Duodenal mucosa (tissue), 2 donors: ENCODE measurements around the gene ANXA4.
"Not testable (repeated sequence)": the region's sequence is repeated elsewhere in the genome, so short reads cannot be mapped to it uniquely, and the experiment has no call there.

ENCODE experiments used
- H3K27ac ChIP-seq: one replicate; pipeline ENCODE4 v1.7.0; 2013; ENCODE audit warnings: low read depth, low read length
- H3K27me3 ChIP-seq, 2 donors: one replicate each; pipeline ENCODE4 v1.7.0; 2013; ENCODE audit warnings: low read length in 2 of 2, control low read depth in 1 of 2; ENCODE audit not compliant: insufficient read depth in 2 of 2, control insufficient read depth in 1 of 2
- H3K36me3 ChIP-seq, 2 donors: one replicate each; pipeline ENCODE4 v1.7.0; 2013; ENCODE audit warnings: low read length in 2 of 2, control low read depth in 1 of 2; ENCODE audit not compliant: insufficient read depth in 2 of 2, control insufficient read depth in 1 of 2
- H3K4me1 ChIP-seq, 2 donors: one replicate each; pipeline ENCODE4 v1.7.0; 2013; ENCODE audit warnings: low read length in 2 of 2, control low read depth in 1 of 2; ENCODE audit not compliant: insufficient read depth in 2 of 2, control insufficient read depth in 1 of 2
- H3K4me3 ChIP-seq, 2 donors: one replicate each; pipeline ENCODE4 v1.7.0; 2013; ENCODE audit warnings: low read length in 2 of 2, low read depth in 1 of 2
- H3K9ac ChIP-seq, 2 donors: one replicate each; pipeline ENCODE4 v1.7.0; 2013; ENCODE audit warnings: low read length in 2 of 2, low read depth in 1 of 2
- H3K9me3 ChIP-seq, 2 donors: one replicate each; pipeline ENCODE4 v1.7.0; 2013; ENCODE audit warnings: low read length in 2 of 2, control low read depth in 1 of 2; ENCODE audit not compliant: control insufficient read depth in 1 of 2

ANXA4 gene

DNA sequence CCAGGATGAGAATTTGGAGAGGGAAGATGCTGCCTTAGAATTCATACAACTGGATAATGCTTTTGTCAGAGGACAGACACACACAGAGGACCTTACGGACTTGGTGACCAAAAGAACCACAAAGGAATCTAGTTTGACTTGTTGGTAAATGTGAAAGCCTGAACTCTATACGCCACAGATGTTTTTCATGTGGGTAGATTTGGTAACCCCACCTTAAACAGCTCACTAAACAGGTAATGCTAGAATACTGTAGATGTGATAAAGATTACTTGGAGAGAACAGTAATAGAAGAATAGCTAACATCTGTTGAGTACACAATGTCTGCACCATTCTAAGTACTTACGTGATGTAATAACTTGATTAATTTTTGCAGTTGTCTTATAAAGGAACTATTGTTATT lies 24.1 kb downstream of the ANXA4 start:
- Histone ChIP-seq H3K9ac (no peak overlapping the region), H3K4me3 (no peak overlapping the region), H3K4me1 (peaks cover 54 to 71% of the 10 kb centered on the region in 2 donors), H3K27ac (no peak overlapping the region), H3K36me3 (peaks cover 12 to 28% of the 10 kb centered on the region in 2 donors), H3K9me3 (no peaks in the 10 kb centered on the region), H3K27me3 (no peaks in the 10 kb centered on the region)

DNA sequence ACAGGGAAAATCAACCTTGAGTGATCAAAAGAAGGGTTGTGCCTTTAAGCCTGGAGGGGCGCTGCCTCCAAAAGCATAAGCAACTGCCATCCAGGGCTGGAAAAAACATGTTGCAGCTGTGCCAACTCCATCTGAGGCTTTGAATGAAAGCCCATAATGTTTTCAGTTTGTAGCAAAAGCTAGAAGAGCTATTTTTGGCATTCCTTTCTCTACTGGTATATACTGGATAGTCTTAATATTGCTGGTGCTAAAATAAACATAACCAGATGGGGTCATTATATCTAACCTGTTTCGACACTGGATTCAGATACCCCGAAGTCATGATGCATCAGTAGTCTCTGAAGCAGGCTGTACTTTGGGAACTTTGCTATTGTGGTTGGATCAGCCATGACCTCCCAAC lies 25.1 kb downstream of the ANXA4 start:
- H3K27ac ChIP-seq, result no peak overlapping the region
- no peaks in the 10 kb centered on the region for H3K9me3 ChIP-seq
- H3K27me3 ChIP-seq, result no peaks in the 10 kb centered on the region
- H3K36me3 ChIP-seq, result peaks cover 12 to 23% of the 10 kb centered on the region in 2 donors
- H3K4me3 ChIP-seq, result no peak overlapping the region
- peak overlapping the region in 1 of 2 donors; percentile 10 for H3K9ac ChIP-seq
- H3K4me1 ChIP-seq, result peaks cover 54 to 81% of the 10 kb centered on the region in 2 donors

DNA sequence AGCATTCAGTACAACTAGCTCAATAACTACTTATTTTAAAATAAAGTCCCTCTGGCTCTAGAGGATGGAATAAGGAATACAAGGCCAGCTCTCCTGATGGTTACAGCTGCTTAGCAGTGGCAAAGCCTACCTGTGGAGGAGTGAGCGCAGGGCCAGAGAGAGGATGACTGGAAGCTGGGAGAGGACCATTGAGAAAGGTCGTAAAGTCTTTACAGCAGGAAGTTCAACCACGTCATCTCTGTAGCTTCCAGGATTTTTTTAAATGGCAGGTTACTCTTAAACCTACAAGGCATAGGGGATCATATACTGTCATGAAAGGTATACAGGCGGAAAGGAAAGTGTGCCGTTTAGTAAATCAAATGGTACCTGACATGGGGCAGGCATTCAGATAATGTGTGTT lies 26.3 kb downstream of the ANXA4 start:
- H3K27me3 ChIP-seq, result no peaks in the 10 kb centered on the region
- H3K4me1 ChIP-seq, result peaks cover 56 to 87% of the 10 kb centered on the region in 2 donors
- H3K4me3 ChIP-seq, result no peak overlapping the region
- H3K27ac ChIP-seq, result no peak overlapping the region
- peak overlapping the region in 1 of 2 donors; percentile 1 for H3K9ac ChIP-seq
- peaks cover 7 to 13% of the 10 kb centered on the region in 2 donors for H3K36me3 ChIP-seq
- no peaks in the 10 kb centered on the region for H3K9me3 ChIP-seq

DNA sequence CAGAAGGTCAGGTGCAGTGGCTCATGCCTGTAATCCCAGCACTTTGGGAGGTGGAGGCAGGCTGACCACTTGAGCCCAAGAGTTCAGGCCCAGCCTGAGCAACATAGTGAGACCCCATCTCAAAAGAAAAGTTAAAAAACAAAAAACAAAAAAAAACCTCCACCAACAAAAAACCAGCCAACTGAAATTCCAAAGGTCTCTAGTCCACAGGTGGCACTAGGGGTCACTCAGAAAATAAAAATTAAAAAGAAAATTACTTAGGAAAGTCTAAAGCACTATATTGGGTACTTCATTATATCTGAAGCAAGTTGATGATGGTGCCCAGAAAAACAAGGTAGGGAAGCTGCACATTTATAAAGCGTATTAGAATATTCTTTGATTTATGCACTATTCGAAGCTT lies 26.9 kb downstream of the ANXA4 start:
- H3K27me3 ChIP-seq, result no peaks in the 10 kb centered on the region
- peak overlapping the region in 1 of 2 donors; percentile 1 for H3K9ac ChIP-seq
- no peak overlapping the region for H3K27ac ChIP-seq
- H3K4me1 ChIP-seq, result peaks cover 56 to 84% of the 10 kb centered on the region in 2 donors
- no peaks in the 10 kb centered on the region for H3K9me3 ChIP-seq
- peaks cover 7 to 11% of the 10 kb centered on the region in 2 donors for H3K36me3 ChIP-seq
- H3K4me3 ChIP-seq, result no peak overlapping the region

DNA sequence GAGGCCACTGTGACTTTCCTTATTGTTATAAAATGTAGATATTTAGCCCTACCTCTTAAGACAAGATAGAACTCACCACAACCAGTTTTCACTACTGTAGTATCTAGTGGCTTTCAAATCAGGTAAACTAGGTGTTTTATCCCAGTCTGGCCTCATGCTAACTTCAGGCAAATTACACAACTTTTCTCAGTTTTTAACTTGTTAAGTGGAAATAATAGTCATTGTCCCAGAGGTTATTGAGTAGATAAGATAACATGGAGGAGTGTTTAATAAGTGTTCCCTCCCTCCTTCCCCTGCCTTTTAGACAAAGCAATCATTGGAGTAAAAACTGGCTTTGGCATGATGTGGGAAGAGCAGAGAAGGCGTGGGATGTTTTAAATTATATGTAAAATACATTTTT lies 27.3 kb downstream of the ANXA4 start:
- H3K4me3 ChIP-seq, result no peak overlapping the region
- no peaks in the 10 kb centered on the region for H3K27me3 ChIP-seq
- H3K27ac ChIP-seq, result no peak overlapping the region
- peaks cover 7 to 11% of the 10 kb centered on the region in 2 donors for H3K36me3 ChIP-seq
- H3K9me3 ChIP-seq, result no peaks in the 10 kb centered on the region
- H3K9ac ChIP-seq, result no peak overlapping the region
- H3K4me1 ChIP-seq, result peaks cover 52 to 79% of the 10 kb centered on the region in 2 donors

DNA sequence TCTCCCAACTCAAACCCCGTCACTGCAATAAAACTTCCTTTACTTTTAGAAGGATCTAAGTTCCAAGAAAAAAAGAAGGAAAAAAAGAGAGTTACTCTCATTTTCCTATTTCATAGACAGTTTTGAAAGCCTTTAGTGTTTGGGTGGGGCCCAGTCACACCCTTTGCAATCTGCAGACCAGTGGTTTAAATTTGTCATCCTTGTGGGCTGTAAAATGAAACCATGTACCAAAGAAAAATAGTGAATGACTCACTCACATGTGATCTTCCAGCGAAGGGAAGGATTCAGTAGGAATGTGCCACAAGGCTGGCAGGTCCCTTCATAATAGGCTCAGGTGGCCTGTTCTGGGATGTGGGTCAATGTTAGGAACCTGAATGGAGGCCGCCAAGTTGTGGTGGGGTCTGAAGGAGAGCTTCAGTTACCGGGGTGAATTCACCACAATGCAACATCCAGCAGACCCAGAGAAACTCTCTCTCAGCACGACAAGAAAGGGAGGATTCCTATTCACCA lies 28.3 kb downstream of the ANXA4 start:
- Histone ChIP-seq H3K9me3 (no peaks in the 10 kb centered on the region), H3K4me3 (no peak overlapping the region), H3K36me3 (peaks cover 3 to 11% of the 10 kb centered on the region in 2 donors), H3K27me3 (no peaks in the 10 kb centered on the region), H3K27ac (peak overlapping the region; percentile 0), H3K4me1 (peaks cover 52 to 77% of the 10 kb centered on the region in 2 donors), H3K9ac (no peak overlapping the region)

DNA sequence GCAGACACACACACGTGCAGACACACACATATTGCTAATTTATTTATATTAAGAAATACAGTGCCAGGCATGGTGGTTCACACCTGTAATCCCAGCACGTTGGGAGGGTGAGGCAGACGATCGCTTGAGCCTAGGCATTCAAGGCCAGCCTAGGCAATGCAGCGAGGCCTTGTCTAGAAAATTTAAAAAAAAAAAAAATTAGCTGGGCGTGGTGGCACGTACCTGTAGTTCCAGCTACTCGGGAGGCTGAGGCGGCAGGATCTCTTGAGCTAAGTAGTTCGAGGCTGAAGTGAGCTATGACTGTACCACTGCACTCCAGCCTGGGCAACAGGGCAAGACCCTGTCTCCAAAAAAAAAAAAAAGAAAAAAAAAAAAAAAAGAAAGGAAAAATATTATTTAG lies 28.8 kb downstream of the ANXA4 start:
- peaks cover 55 to 76% of the 10 kb centered on the region in 2 donors for H3K4me1 ChIP-seq
- no peaks in the 10 kb centered on the region for H3K9me3 ChIP-seq
- peaks cover 1 to 7% of the 10 kb centered on the region in 2 donors for H3K36me3 ChIP-seq
- H3K27ac ChIP-seq, result no peak overlapping the region
- no peaks in the 10 kb centered on the region for H3K27me3 ChIP-seq
- no peak overlapping the region for H3K9ac ChIP-seq
- H3K4me3 ChIP-seq, result no peak overlapping the region

DNA sequence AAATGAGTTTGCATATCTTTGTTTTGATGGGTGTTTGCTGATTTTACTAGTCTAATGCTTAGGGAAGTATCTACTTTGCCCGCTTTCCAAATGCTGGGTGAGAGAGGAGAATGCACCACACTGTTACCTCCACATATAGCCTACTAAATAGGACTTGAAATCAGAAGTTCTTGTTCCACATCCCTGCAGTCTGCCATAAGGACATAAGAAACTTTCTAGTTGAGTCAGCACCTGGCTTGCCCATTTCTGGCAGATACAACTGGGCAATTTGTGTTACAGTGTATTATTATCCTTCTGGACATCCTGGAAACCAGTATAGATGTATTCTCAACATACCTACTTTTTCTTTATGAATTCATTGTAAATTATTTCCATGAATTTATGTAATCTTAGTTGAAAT lies 29.5 kb downstream of the ANXA4 start:
- Histone ChIP-seq H3K27ac (no peak overlapping the region), H3K9ac (no peak overlapping the region)

DNA sequence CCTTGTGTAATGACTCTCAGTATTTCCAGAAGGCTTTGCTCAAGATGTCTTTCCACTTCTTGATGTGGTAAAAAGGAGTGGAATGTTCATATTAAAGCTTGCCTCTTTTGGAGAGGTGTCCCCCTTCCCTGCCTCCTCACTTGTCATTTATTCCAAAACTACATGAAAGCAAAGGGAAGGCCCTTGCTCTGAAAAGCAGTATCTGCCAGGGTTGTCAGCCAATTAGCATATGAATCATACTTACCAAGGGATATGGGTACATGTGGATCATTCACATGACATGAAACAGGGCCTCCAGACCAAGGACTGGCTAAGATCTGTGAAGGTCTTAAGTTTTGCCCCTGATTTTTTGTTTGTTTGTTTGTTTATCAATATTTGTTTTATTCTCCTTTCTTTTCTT lies 31.3 kb downstream of the ANXA4 start:
- peaks cover 50 to 70% of the 10 kb centered on the region in 2 donors for H3K4me1 ChIP-seq
- no peak overlapping the region for H3K4me3 ChIP-seq
- H3K36me3 ChIP-seq, result no peaks in the 10 kb centered on the region
- no peak overlapping the region for H3K9ac ChIP-seq
- H3K27ac ChIP-seq, result peak overlapping the region; percentile 39
- no peaks in the 10 kb centered on the region for H3K9me3 ChIP-seq
- no peaks in the 10 kb centered on the region for H3K27me3 ChIP-seq

More for the DNA sequence above, 29.5 kb downstream of the ANXA4 start:
- H3K4me1 ChIP-seq, result peaks cover 53 to 72% of the 10 kb centered on the region in 2 donors
- H3K4me3 ChIP-seq, result no peak overlapping the region
- no peaks in the 10 kb centered on the region for H3K9me3 ChIP-seq
- H3K36me3 ChIP-seq, result peaks cover 0 to 4% of the 10 kb centered on the region in 2 donors
- no peaks in the 10 kb centered on the region for H3K27me3 ChIP-seq

DNA sequence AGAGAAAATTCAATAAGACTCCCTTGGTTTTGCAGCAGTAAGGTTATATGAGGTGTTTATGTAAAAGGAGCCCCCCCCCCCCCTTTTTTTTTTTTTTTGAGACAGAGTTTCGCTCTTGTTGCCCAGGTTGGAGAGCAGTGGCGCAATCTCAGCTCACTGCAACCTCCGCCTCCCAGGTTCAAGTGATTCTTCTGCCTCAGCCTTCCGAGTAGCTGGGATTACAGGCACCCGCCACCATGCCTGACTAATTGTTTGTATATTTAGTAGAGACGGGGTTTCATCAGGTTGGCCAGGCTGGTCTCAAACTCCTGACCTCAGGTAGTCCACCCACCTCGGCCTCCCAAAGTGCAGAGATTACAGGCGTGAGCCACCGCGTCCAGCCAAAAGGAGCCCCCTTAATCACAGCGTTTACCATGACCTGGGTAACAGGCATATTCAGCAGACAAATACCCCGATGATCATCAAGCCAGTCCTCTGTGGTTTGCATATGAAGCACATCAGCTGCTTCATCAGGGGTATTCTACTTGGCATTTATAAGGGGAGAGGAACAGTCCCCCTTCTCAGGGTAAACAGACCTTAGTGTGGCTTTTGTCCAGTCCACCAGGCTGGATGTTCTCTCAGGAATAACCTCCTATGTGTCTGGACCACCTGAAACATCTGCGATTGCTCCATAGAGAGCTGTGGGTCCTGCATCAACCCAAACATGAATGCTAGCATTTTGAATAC lies 32.5 kb downstream of the ANXA4 start:
- not testable (repeated sequence) for H3K9ac ChIP-seq, H3K36me3 ChIP-seq, H3K27ac ChIP-seq, H3K27me3 ChIP-seq, H3K4me3 ChIP-seq, H3K9me3 ChIP-seq
- peaks cover 43 to 60% of the 10 kb centered on the region in 2 donors for H3K4me1 ChIP-seq
